ENCODE results near the gene KCNQ2.

The KCNQ2 gene

GRCh38 chr20:63404129-63405085 is 68.0 kb downstream of the KCNQ2 start:
- Histone ChIP-seq H3K9me3 (ENCODE audit: insufficient read depth, low read length) (no peaks in the 10 kb centered on the region), H3K27ac (ENCODE audit: low read length) (no peak overlapping the region), H2AFZ (ENCODE audit: low read depth, low read length) (no peak overlapping the region), H3K4me3 (ENCODE audit: low read length) (no peak overlapping the region), H3K4me2 (ENCODE audit: low read length) (no peak overlapping the region), H3K27me3 (ENCODE audit: low read depth, low read length) (no peaks in the 10 kb centered on the region), H3K79me2 (ENCODE audit: low read length) (no peaks in the 10 kb centered on the region), H3K36me3 (replicated peaks; ENCODE audit: low read depth, low read length) (no peaks in the 10 kb centered on the region), H4K20me1 (ENCODE audit: insufficient read depth, low read length) (no peaks in the 10 kb centered on the region), H3K4me1 (ENCODE audit: low read length) (no peaks in the 10 kb centered on the region), H3K9ac (ENCODE audit: low read length) (no peak overlapping the region)
- no peak for TF ChIP-seq EZH2phosphoT487 (IDR thresholded peaks at IDR 0.05; ENCODE audit: low read depth)
- no peak for TF ChIP-seq CTCF (IDR thresholded peaks at IDR 0.05; ENCODE audit: low read depth, low read length)

GRCh38 chr20:63403403-63404105 is 68.9 kb downstream of the KCNQ2 start:
- no peak overlapping the region for H3K4me3 ChIP-seq (ENCODE audit: low read length)
- H4K20me1 ChIP-seq (ENCODE audit: insufficient read depth, low read length): no peaks in the 10 kb centered on the region
- no peaks in the 10 kb centered on the region for H3K79me2 ChIP-seq (ENCODE audit: low read length)
- no peak overlapping the region for H3K4me2 ChIP-seq (ENCODE audit: low read length)
- no peaks in the 10 kb centered on the region for H3K4me1 ChIP-seq (ENCODE audit: low read length)
- no peak overlapping the region for H3K27ac ChIP-seq (ENCODE audit: low read length)
- no peaks in the 10 kb centered on the region for H3K27me3 ChIP-seq (ENCODE audit: low read depth, low read length)
- no peak overlapping the region for H3K9ac ChIP-seq (ENCODE audit: low read length)
- no peak overlapping the region for H2AFZ ChIP-seq (ENCODE audit: low read depth, low read length)
- no peak for TF ChIP-seq CTCF (IDR thresholded peaks at IDR 0.05; ENCODE audit: low read depth, low read length)
- TF ChIP-seq EZH2phosphoT487 (IDR thresholded peaks at IDR 0.05; ENCODE audit: low read depth): no peak
- H3K9me3 ChIP-seq (ENCODE audit: insufficient read depth, low read length): no peaks in the 10 kb centered on the region
- H3K36me3 ChIP-seq (replicated peaks; ENCODE audit: low read depth, low read length): no peaks in the 10 kb centered on the region

GRCh38 chr20:63402860-63403220 is 69.6 kb downstream of the KCNQ2 start:
- Histone ChIP-seq H3K79me2 (ENCODE audit: low read length) (no peaks in the 10 kb centered on the region), H3K9me3 (ENCODE audit: insufficient read depth, low read length) (no peaks in the 10 kb centered on the region), H2AFZ (ENCODE audit: low read depth, low read length) (no peak overlapping the region), H3K27ac (ENCODE audit: low read length) (no peak overlapping the region), H4K20me1 (ENCODE audit: insufficient read depth, low read length) (no peaks in the 10 kb centered on the region), H3K4me1 (ENCODE audit: low read length) (no peaks in the 10 kb centered on the region), H3K27me3 (ENCODE audit: low read depth, low read length) (no peaks in the 10 kb centered on the region), H3K4me2 (ENCODE audit: low read length) (no peak overlapping the region), H3K9ac (ENCODE audit: low read length) (no peak overlapping the region), H3K4me3 (ENCODE audit: low read length) (no peak overlapping the region), H3K36me3 (replicated peaks; ENCODE audit: low read depth, low read length) (no peaks in the 10 kb centered on the region)
- TF ChIP-seq EZH2phosphoT487 (IDR thresholded peaks at IDR 0.05; ENCODE audit: low read depth) (no peak), CTCF (IDR thresholded peaks at IDR 0.05; ENCODE audit: low read depth, low read length) (no peak)

GRCh38 chr20:63402181-63402859 is 70.1 kb downstream of the KCNQ2 start:
- H3K27me3 ChIP-seq (ENCODE audit: low read depth, low read length): no peaks in the 10 kb centered on the region
- H3K27ac ChIP-seq (ENCODE audit: low read length): no peak overlapping the region
- H3K79me2 ChIP-seq (ENCODE audit: low read length): no peaks in the 10 kb centered on the region
- H3K4me3 ChIP-seq (ENCODE audit: low read length): no peak overlapping the region
- H3K9ac ChIP-seq (ENCODE audit: low read length): no peak overlapping the region
- H3K9me3 ChIP-seq (ENCODE audit: insufficient read depth, low read length): no peaks in the 10 kb centered on the region
- no peaks in the 10 kb centered on the region for H3K36me3 ChIP-seq (replicated peaks; ENCODE audit: low read depth, low read length)
- H3K4me2 ChIP-seq (ENCODE audit: low read length): no peak overlapping the region
- H3K4me1 ChIP-seq (ENCODE audit: low read length): no peaks in the 10 kb centered on the region
- H4K20me1 ChIP-seq (ENCODE audit: insufficient read depth, low read length): no peaks in the 10 kb centered on the region
- no peak overlapping the region for H2AFZ ChIP-seq (ENCODE audit: low read depth, low read length)
- TF ChIP-seq EZH2phosphoT487 (IDR thresholded peaks at IDR 0.05; ENCODE audit: low read depth): no peak
- no peak for TF ChIP-seq CTCF (IDR thresholded peaks at IDR 0.05; ENCODE audit: low read depth, low read length)

Measured in OCI-LY3 (cell line).